ENCODE data around the gene HRC.
"Not testable (repeated sequence)": the region's sequence is repeated elsewhere in the genome, so short reads cannot be mapped to it uniquely, and the experiment has no call there.

The HRC gene

GRCh38 chr19:49155005-49155819, at the start of gene HRC:
Gene HRC, minus strand, starts transcription at chr19:49155396. Its CDS starts 159 bp downstream, at chr19:49155237.
- DNase-seq (ENCODE audit: low spot score), result no peak

- no peak for DNase-seq (ENCODE audit: low spot score)
These were observed 45.8 kb upstream of the HRC start for GRCh38 chr19:49201042-49201441.

- DNase-seq (ENCODE audit: low spot score), result peak; percentile 34
These were observed 45.2 kb upstream of the HRC start for GRCh38 chr19:49200238-49200862.

- no peak for DNase-seq (ENCODE audit: low spot score)
These were observed 41.5 kb upstream of the HRC start for GRCh38 chr19:49196527-49197240.

GRCh38 chr19:49194408-49194807, 39.2 kb upstream of the HRC start:
- no peak for DNase-seq (ENCODE audit: low spot score)

GRCh38 chr19:49193822-49194394, 38.7 kb upstream of the HRC start:
- no peak for DNase-seq (ENCODE audit: low spot score)

- no peak for DNase-seq (ENCODE audit: low spot score)
These were observed 35.6 kb upstream of the HRC start for GRCh38 chr19:49190781-49191180.

GRCh38 chr19:49189259-49189658, 34.1 kb upstream of the HRC start:
- DNase-seq (ENCODE audit: low spot score), result no peak

GRCh38 chr19:49188626-49189200, 33.5 kb upstream of the HRC start:
- DNase-seq (ENCODE audit: low spot score), result no peak

GRCh38 chr19:49186108-49186507, 30.9 kb upstream of the HRC start:
- DNase-seq (ENCODE audit: low spot score), result no peak

GRCh38 chr19:49182848-49183375, 27.7 kb upstream of the HRC start:
- no peak for DNase-seq (ENCODE audit: low spot score)

- DNase-seq (ENCODE audit: low spot score), result not testable (repeated sequence)
These were observed 27.0 kb upstream of the HRC start for GRCh38 chr19:49182010-49182847.

GRCh38 chr19:49180659-49181058, 25.5 kb upstream of the HRC start:
- DNase-seq (ENCODE audit: low spot score), result no peak

GRCh38 chr19:49173198-49173597, 18.0 kb upstream of the HRC start:
- no peak for DNase-seq (ENCODE audit: low spot score)

- DNase-seq (ENCODE audit: low spot score), result no peak
These were observed 13.2 kb upstream of the HRC start for GRCh38 chr19:49168421-49168820.

GRCh38 chr19:49167857-49168409, 12.7 kb upstream of the HRC start:
- DNase-seq (ENCODE audit: low spot score), result no peak

- no peak for DNase-seq (ENCODE audit: low spot score)
These were observed 10.7 kb upstream of the HRC start for GRCh38 chr19:49165865-49166301.

GRCh38 chr19:49165111-49165750, 10.0 kb upstream of the HRC start:
- no peak for DNase-seq (ENCODE audit: low spot score)

GRCh38 chr19:49161987-49162386, 6.8 kb upstream of the HRC start:
- DNase-seq (ENCODE audit: low spot score), result no peak

All from AG08395 (cell line).